Aorta (tissue), 5 donors: Measurements from ENCODE around the gene USF3. TPM values are rescaled to one million over a fixed set of nuclear protein-coding genes. Genes with fewer than 3 reads are reported as not detected.

ENCODE experiments used
- ATAC-seq: fragments of 200-7000 bp; cut with Tn5 transposase; one replicate; pipeline ENCODE4 v1.9.1; 2022; ENCODE audit warnings: moderate library complexity; ENCODE audit not compliant: low FRiP score
- DNase-seq, 2 donors: peaks; one replicate each; pipeline ENCODE4 v3.0.0-alpha.2; 2020
- H3K27ac ChIP-seq, 2 donors: one replicate each; pipeline ENCODE4 v1.5.1; 2013; ENCODE audit warnings: low read length in 2 of 2, mild to moderate bottlenecking in 2 of 2, moderate library complexity in 2 of 2, control low read depth in 1 of 2, inconsistent platforms in 1 of 2, low read depth in 1 of 2
- H3K27me3 ChIP-seq, 2 donors: one replicate each; pipeline ENCODE4 v1.6.1; 2013; ENCODE audit warnings: control low read depth in 1 of 2, low read length in 1 of 2, mild to moderate bottlenecking in 1 of 2, moderate library complexity in 1 of 2; ENCODE audit not compliant: insufficient read depth in 2 of 2, control insufficient read depth in 1 of 2
- H3K36me3 ChIP-seq, 2 donors: one replicate each; pipeline ENCODE4 v1.6.1; 2013; ENCODE audit warnings: control low read depth in 1 of 2, low read length in 1 of 2, mild to moderate bottlenecking in 1 of 2; ENCODE audit not compliant: insufficient read depth in 2 of 2, control insufficient read depth in 1 of 2
- H3K4me1 ChIP-seq, 2 donors: one replicate each; pipeline ENCODE4 v1.6.1; 2013; ENCODE audit warnings: low read length in 2 of 2, control low read depth in 1 of 2, mild to moderate bottlenecking in 1 of 2, moderate library complexity in 1 of 2; ENCODE audit not compliant: insufficient read depth in 2 of 2, control insufficient read depth in 1 of 2
- H3K4me3 ChIP-seq, 2 donors: one replicate each; pipeline ENCODE4 v1.5.1; 2013; ENCODE audit warnings: low read length in 2 of 2, control low read depth in 1 of 2, mild to moderate bottlenecking in 1 of 2
- H3K9me3 ChIP-seq: one replicate; pipeline ENCODE4 v1.6.1; 2013; ENCODE audit warnings: mild to moderate bottlenecking, low read length; ENCODE audit not compliant: control insufficient read depth
- WGBS, 2 donors: extraction: QIAGEN DNeasy Blood & Tissue Kit; methylation state at CpG; one replicate each; pipeline ENCODE4 v1.1.7; 2013; 5-methylcytosine and 5-hydroxymethylcytosine counted together
- intact Hi-C, 2 donors: fragments of 100-400 bp; cut with DNase I; formaldehyde crosslinking; loops; one replicate each; pipeline versions ENCODE4 v1.14.2 to v1.15.0; 2022
- polyA plus RNA-seq, 2 donors: library from polyadenylated mRNA; stranded (reverse); fragments of 200-250 nt; gene quantifications; one replicate each; pipeline ENCODE4 v1.2.3, GENCODE V29; 2013
- total RNA-seq, 2 donors: library from RNA; stranded (reverse); fragmentation: NEBNext Ultra II Directional; extraction: Animal tissue kit (Norgen Biotek cat#: 25700); gene quantifications; one replicate each; pipeline ENCODE4 v1.2.1, GENCODE V29; 2021
- donor health status: healthy with polysubstance abuse.
- donor health status: Bipolar disorder and iron deficiency.
- donor health status: DM: no; HTN: no; CAD: no.
- donor health status: DM: no; HTN: no; CAD: no.
- donor health status: DM: yes; HTN: yes; CAD: no.

The USF3 gene
- total and polyA plus RNA-seq, 4 donors = 3.3 to 18.3 (median 12.1) TPM

- DNase-seq (no peak), ATAC-seq (no peak)
- 95 to 97% methylated on average over 3 of the region's 3 CpGs for WGBS, 2 donors
- peaks cover 0 to 8% of the 10 kb centered on the region in 2 donors for H3K4me1 ChIP-seq
- intact Hi-C loops = loop anchor here in 1 of 2 donors (10.0 kb wide), 1 partner anchor 176 kb away; the partner anchor contains the start of gene SPICE1
- no peaks in the 10 kb centered on the region for H3K9me3 ChIP-seq
- no peaks in the 10 kb centered on the region for H3K36me3 ChIP-seq
- H3K27me3 ChIP-seq = no peaks in the 10 kb centered on the region
- no peak overlapping the region for H3K4me3 ChIP-seq
- H3K27ac ChIP-seq = no peak overlapping the region
Observed at GRCh38 chr3:113690482-113690881, 6.0 kb downstream of the USF3 start.

- intact Hi-C loops = no loop called here
- Histone ChIP-seq H3K9me3 (no peaks in the 10 kb centered on the region), H3K4me3 (no peak overlapping the region), H3K27ac (no peak overlapping the region), H3K4me1 (no peaks in the 10 kb centered on the region), H3K27me3 (no peaks in the 10 kb centered on the region), H3K36me3 (no peaks in the 10 kb centered on the region)
- 73 to 80% methylated on average over 2 of the region's 2 CpGs for WGBS, 2 donors
- no peak for DNase-seq
- ATAC-seq = peak; percentile 68
Observed at GRCh38 chr3:113685956-113686721, 10.3 kb downstream of the USF3 start.

- no peaks in the 10 kb centered on the region for H3K27me3 ChIP-seq
- no peaks in the 10 kb centered on the region for H3K36me3 ChIP-seq
- intact Hi-C loops = no loop called here
- no peak for ATAC-seq
- H3K9me3 ChIP-seq = no peaks in the 10 kb centered on the region
- 90 to 92% methylated on average over 5 of the region's 5 CpGs for WGBS, 2 donors
- no peak overlapping the region for H3K4me3 ChIP-seq
- no peaks in the 10 kb centered on the region for H3K4me1 ChIP-seq
- H3K27ac ChIP-seq = no peak overlapping the region
- no peak for DNase-seq
Observed at GRCh38 chr3:113685124-113685523, 11.3 kb downstream of the USF3 start.

- 96 to 97% methylated on average over 3 of the region's 3 CpGs for WGBS, 2 donors
- Histone ChIP-seq H3K9me3 (no peaks in the 10 kb centered on the region), H3K27ac (no peak overlapping the region), H3K27me3 (no peaks in the 10 kb centered on the region), H3K36me3 (no peaks in the 10 kb centered on the region), H3K4me3 (no peak overlapping the region), H3K4me1 (no peaks in the 10 kb centered on the region)
- intact Hi-C loops = no loop called here
- ATAC-seq (no peak), DNase-seq (no peak)
Observed at GRCh38 chr3:113684271-113684819, 12.1 kb downstream of the USF3 start.

GRCh38 chr3:113678773-113679172 is 17.7 kb downstream of the USF3 start:
- Histone ChIP-seq H3K4me3 (no peak overlapping the region), H3K4me1 (no peaks in the 10 kb centered on the region), H3K27ac (no peak overlapping the region), H3K9me3 (no peaks in the 10 kb centered on the region), H3K36me3 (no peaks in the 10 kb centered on the region), H3K27me3 (no peaks in the 10 kb centered on the region)
- intact Hi-C loops = no loop called here
- 97 to 98% methylated on average over 4 of the region's 4 CpGs for WGBS, 2 donors
- ATAC-seq = no peak
- DNase-seq = no peak

- intact Hi-C loops = no loop called here
- Histone ChIP-seq H3K4me1 (no peaks in the 10 kb centered on the region), H3K36me3 (no peaks in the 10 kb centered on the region), H3K27ac (no peak overlapping the region), H3K27me3 (no peaks in the 10 kb centered on the region), H3K9me3 (no peaks in the 10 kb centered on the region), H3K4me3 (no peak overlapping the region)
- DNase-seq = no peak
- 100% methylated on average over 1 of the region's 1 CpG for WGBS, 2 donors
- ATAC-seq = no peak
Observed at GRCh38 chr3:113677737-113678136, 18.7 kb downstream of the USF3 start.

- no peak for ATAC-seq
- intact Hi-C loops = no loop called here
- H3K36me3 ChIP-seq = peaks cover 0 to 2% of the 10 kb centered on the region in 2 donors
Observed at GRCh38 chr3:113676261-113676660, 20.2 kb downstream of the USF3 start.

GRCh38 chr3:113673593-113673992 is 22.8 kb downstream of the USF3 start:
- H3K27ac ChIP-seq = no peak overlapping the region
- ATAC-seq (no peak), DNase-seq (no peak)
- no peaks in the 10 kb centered on the region for H3K4me1 ChIP-seq
- intact Hi-C loops = no loop called here
- peaks cover 2 to 5% of the 10 kb centered on the region in 2 donors for H3K36me3 ChIP-seq
- no peaks in the 10 kb centered on the region for H3K27me3 ChIP-seq
- H3K4me3 ChIP-seq = no peak overlapping the region
- no peaks in the 10 kb centered on the region for H3K9me3 ChIP-seq
- 34 to 42% methylated on average over 4 of the region's 4 CpGs for WGBS, 2 donors

More at GRCh38 chr3:113676261-113676660, 20.2 kb downstream of the USF3 start:
- H3K27me3 ChIP-seq = no peaks in the 10 kb centered on the region
- DNase-seq = no peak
- no peaks in the 10 kb centered on the region for H3K4me1 ChIP-seq
- no peak overlapping the region for H3K4me3 ChIP-seq
- H3K9me3 ChIP-seq = no peaks in the 10 kb centered on the region
- H3K27ac ChIP-seq = no peak overlapping the region
- WGBS, 2 donors = 94 to 95% methylated on average over 3 of the region's 3 CpGs

- ATAC-seq = no peak
- Histone ChIP-seq H3K36me3 (peaks cover 5 to 7% of the 10 kb centered on the region in 2 donors), H3K4me3 (no peak overlapping the region), H3K27me3 (no peaks in the 10 kb centered on the region), H3K9me3 (no peaks in the 10 kb centered on the region), H3K4me1 (no peaks in the 10 kb centered on the region), H3K27ac (no peak overlapping the region)
- intact Hi-C loops = no loop called here
- WGBS, 2 donors = 53 to 55% methylated on average over 4 of the region's 4 CpGs
- no peak for DNase-seq
Observed at GRCh38 chr3:113668015-113668414, 28.4 kb downstream of the USF3 start.
